ENCODE results near the gene TDRD10.

The TDRD10 gene

GRCh38 chr1:154551474-154551873, 49.5 kb downstream of the TDRD10 start:
- Mint-ChIP-seq H3K27ac (no peak overlapping the region), H3K9me3 (no peaks in the 10 kb centered on the region), H3K4me3 (no peak overlapping the region), H3K4me1 (peaks cover 52% of the 10 kb centered on the region), H3K27me3 (no peaks in the 10 kb centered on the region)
- DNase-seq, result no peak
- ATAC-seq, result no peak

- H3K9me3 Mint-ChIP-seq, result no peaks in the 10 kb centered on the region
- no peak overlapping the region for H3K27ac Mint-ChIP-seq
- no peak overlapping the region for H3K4me3 Mint-ChIP-seq
- H3K4me1 Mint-ChIP-seq, result peaks cover 58% of the 10 kb centered on the region
- H3K27me3 Mint-ChIP-seq, result no peaks in the 10 kb centered on the region
- ATAC-seq, result no peak
- DNase-seq, result no peak
Measured at GRCh38 chr1:154552036-154552435, 50.0 kb downstream of the TDRD10 start.

- DNase-seq, result no peak
- Mint-ChIP-seq H3K9me3 (no peaks in the 10 kb centered on the region), H3K4me1 (peaks cover 66% of the 10 kb centered on the region), H3K4me3 (no peak overlapping the region), H3K27ac (no peak overlapping the region), H3K27me3 (no peaks in the 10 kb centered on the region)
- no peak for ATAC-seq
Measured at GRCh38 chr1:154553056-154554030, 51.3 kb downstream of the TDRD10 start.

- H3K4me1 Mint-ChIP-seq, result peaks cover 54% of the 10 kb centered on the region
Measured at GRCh38 chr1:154556422-154556821, 54.4 kb downstream of the TDRD10 start.

GRCh38 chr1:154557248-154557938, 55.4 kb downstream of the TDRD10 start:
- H3K4me3 Mint-ChIP-seq, result peak overlapping the region; percentile 86
- peak overlapping the region; percentile 78 to 86 for H3K27ac Mint-ChIP-seq
- H3K4me1 Mint-ChIP-seq, result peaks cover 49% of the 10 kb centered on the region
- H3K9me3 Mint-ChIP-seq, result no peaks in the 10 kb centered on the region
- ATAC-seq (no peak), DNase-seq (no peak)
- H3K27me3 Mint-ChIP-seq, result no peaks in the 10 kb centered on the region

More at GRCh38 chr1:154556422-154556821, 54.4 kb downstream of the TDRD10 start:
- peak overlapping the region in 1 of 2 donors; percentile 72 for H3K27ac Mint-ChIP-seq
- no peaks in the 10 kb centered on the region for H3K27me3 Mint-ChIP-seq
- peak overlapping the region; percentile 86 for H3K4me3 Mint-ChIP-seq
- DNase-seq, result no peak
- no peak for ATAC-seq
- H3K9me3 Mint-ChIP-seq, result no peaks in the 10 kb centered on the region

- H3K27ac Mint-ChIP-seq, result peak within 1 kb of the TSS; percentile 91 to 95
- H3K4me1 Mint-ChIP-seq, result peaks cover 49% of the 10 kb centered on the region
- H3K9me3 Mint-ChIP-seq, result no peaks in the 10 kb centered on the region
- ATAC-seq, result peak; percentile 5
- H3K4me3 Mint-ChIP-seq, result peak within 1 kb of the TSS; percentile 89 to 95
- H3K27me3 Mint-ChIP-seq, result no peaks in the 10 kb centered on the region
- DNase-seq, result peak in 1 of 2 donors; percentile 46
Measured at GRCh38 chr1:154557939-154558719, 56.1 kb downstream of the TDRD10 start, which contains the start of gene UBE2Q1. Gene UBE2Q1, minus strand, starts transcription at chr1:154558662. Its CDS starts 109 bp downstream, at chr1:154558553.

GRCh38 chr1:154558720-154559465, 56.9 kb downstream of the TDRD10 start:
- Mint-ChIP-seq H3K27me3 (no peaks in the 10 kb centered on the region), H3K4me3 (peak overlapping the region; percentile 89 to 95), H3K27ac (peak overlapping the region; percentile 91 to 95), H3K9me3 (no peaks in the 10 kb centered on the region), H3K4me1 (peaks cover 43% of the 10 kb centered on the region)
- peak; percentile 99 to 100 for DNase-seq
- ATAC-seq, result peak; percentile 98

- ATAC-seq (peak; percentile 61), DNase-seq (peak; percentile 80 to 86)
- Mint-ChIP-seq H3K27ac (peak overlapping the region in 1 of 2 donors; percentile 91), H3K4me1 (peaks cover 42% of the 10 kb centered on the region), H3K4me3 (peak overlapping the region; percentile 89 to 95), H3K27me3 (no peaks in the 10 kb centered on the region), H3K9me3 (no peaks in the 10 kb centered on the region)
Measured at GRCh38 chr1:154559466-154560044, 57.5 kb downstream of the TDRD10 start.

GRCh38 chr1:154565876-154566275, 63.9 kb downstream of the TDRD10 start:
- DNase-seq, result no peak
- H3K4me3 Mint-ChIP-seq, result no peak overlapping the region
- peaks cover 33% of the 10 kb centered on the region for H3K27me3 Mint-ChIP-seq
- no peak overlapping the region for H3K27ac Mint-ChIP-seq
- no peaks in the 10 kb centered on the region for H3K9me3 Mint-ChIP-seq
- ATAC-seq, result no peak
- peaks cover 13% of the 10 kb centered on the region for H3K4me1 Mint-ChIP-seq

- H3K4me1 Mint-ChIP-seq, result peaks cover 13% of the 10 kb centered on the region
- DNase-seq (peak; percentile 69 to 80), ATAC-seq (peak; percentile 91)
- no peaks in the 10 kb centered on the region for H3K9me3 Mint-ChIP-seq
- H3K27ac Mint-ChIP-seq, result no peak within 1 kb of the TSS
- peaks cover 33% of the 10 kb centered on the region for H3K27me3 Mint-ChIP-seq
- H3K4me3 Mint-ChIP-seq, result peak within 1 kb of the TSS; percentile 59 to 65
Measured at GRCh38 chr1:154567386-154568156, 65.6 kb downstream of the TDRD10 start, which contains the start of gene CHRNB2. Gene CHRNB2, plus strand, starts transcription at chr1:154567778. Its CDS starts 267 bp downstream, at chr1:154568045.

GRCh38 chr1:154568157-154568815, 66.3 kb downstream of the TDRD10 start:
- peaks cover 13% of the 10 kb centered on the region for H3K4me1 Mint-ChIP-seq
- H3K27me3 Mint-ChIP-seq, result peaks cover 33% of the 10 kb centered on the region
- DNase-seq (no peak), ATAC-seq (peak; percentile 26)
- peak overlapping the region in 1 of 2 donors; percentile 65 for H3K4me3 Mint-ChIP-seq
- no peaks in the 10 kb centered on the region for H3K9me3 Mint-ChIP-seq
- H3K27ac Mint-ChIP-seq, result no peak overlapping the region

GRCh38 chr1:154571244-154571963, 69.4 kb downstream of the TDRD10 start:
- ATAC-seq (no peak), DNase-seq (no peak)
- H3K9me3 Mint-ChIP-seq, result no peaks in the 10 kb centered on the region
- peaks cover 13% of the 10 kb centered on the region for H3K4me1 Mint-ChIP-seq
- H3K27me3 Mint-ChIP-seq, result peaks cover 31% of the 10 kb centered on the region
- peak overlapping the region in 1 of 2 donors; percentile 74 for H3K27ac Mint-ChIP-seq
- no peak overlapping the region for H3K4me3 Mint-ChIP-seq

- H3K27ac Mint-ChIP-seq, result no peak overlapping the region
- H3K4me3 Mint-ChIP-seq, result no peak overlapping the region
- H3K27me3 Mint-ChIP-seq, result peaks cover 26% of the 10 kb centered on the region
- DNase-seq (no peak), ATAC-seq (no peak)
- peaks cover 13% of the 10 kb centered on the region for H3K4me1 Mint-ChIP-seq
- no peaks in the 10 kb centered on the region for H3K9me3 Mint-ChIP-seq
Measured at GRCh38 chr1:154571964-154572288, 69.9 kb downstream of the TDRD10 start.

Measured in stimulated activated naive CD8-positive, alpha-beta T cell treated with anti-CD3 and anti-CD28 coated beads, Interleukin-15, amount 100 ng/mL, for 72 hours (primary cell).